Chondrocyte (in vitro differentiated cells): Measurements from ENCODE around the gene ANKRD39. TPM values are rescaled to one million over a fixed set of nuclear protein-coding genes. Genes with fewer than 3 reads are reported as not detected.

Source experiments
- DNase-seq: peaks from one replicate; pipeline ENCODE4 v3.0.0; 2021; ENCODE audit warnings: mixed read lengths, low spot score
- H3K27ac Mint-ChIP-seq: one replicate; pipeline ENCODE4 v1.8.0; 2021; ENCODE audit warnings: mild to moderate bottlenecking, moderate library complexity, mixed read lengths; ENCODE audit not compliant: unreplicated experiment
- H3K27me3 Mint-ChIP-seq: 2 replicates; pipeline ENCODE4 v1.8.0; 2021; ENCODE audit warnings: low read depth, mixed read lengths
- H3K36me3 Mint-ChIP-seq: 2 replicates; pipeline ENCODE4 v1.8.0; 2021; ENCODE audit warnings: low read depth, mixed read lengths
- H3K4me1 Mint-ChIP-seq: 2 replicates; pipeline ENCODE4 v1.8.0; 2021; ENCODE audit warnings: low read depth, mild to moderate bottlenecking, mixed read lengths
- H3K4me3 Mint-ChIP-seq: one replicate; pipeline ENCODE4 v1.8.0; 2021; ENCODE audit warnings: mild to moderate bottlenecking, moderate library complexity, mixed read lengths; ENCODE audit not compliant: unreplicated experiment
- H3K9me3 Mint-ChIP-seq: 2 replicates; pipeline ENCODE4 v1.8.0; 2021; ENCODE audit warnings: low read depth, mixed read lengths
- total RNA-seq: library from RNA; stranded (reverse); gene quantifications from 3 replicates; pipeline ENCODE4 v1.2.1, GENCODE V29; 2021
- TF ChIP-seq, protein P1 (sequence below): fragments of 200-600 bp; sonication (generic); IDR thresholded peaks from 2 replicates; pipeline ENCODE4 v1.5.0; 2021; ENCODE audit warnings: antibody characterized with exemption, mild to moderate bottlenecking, moderate library complexity

The ANKRD39 gene
- total RNA-seq, 1 donor from 2014 or later, result 7.9 TPM

DNA sequence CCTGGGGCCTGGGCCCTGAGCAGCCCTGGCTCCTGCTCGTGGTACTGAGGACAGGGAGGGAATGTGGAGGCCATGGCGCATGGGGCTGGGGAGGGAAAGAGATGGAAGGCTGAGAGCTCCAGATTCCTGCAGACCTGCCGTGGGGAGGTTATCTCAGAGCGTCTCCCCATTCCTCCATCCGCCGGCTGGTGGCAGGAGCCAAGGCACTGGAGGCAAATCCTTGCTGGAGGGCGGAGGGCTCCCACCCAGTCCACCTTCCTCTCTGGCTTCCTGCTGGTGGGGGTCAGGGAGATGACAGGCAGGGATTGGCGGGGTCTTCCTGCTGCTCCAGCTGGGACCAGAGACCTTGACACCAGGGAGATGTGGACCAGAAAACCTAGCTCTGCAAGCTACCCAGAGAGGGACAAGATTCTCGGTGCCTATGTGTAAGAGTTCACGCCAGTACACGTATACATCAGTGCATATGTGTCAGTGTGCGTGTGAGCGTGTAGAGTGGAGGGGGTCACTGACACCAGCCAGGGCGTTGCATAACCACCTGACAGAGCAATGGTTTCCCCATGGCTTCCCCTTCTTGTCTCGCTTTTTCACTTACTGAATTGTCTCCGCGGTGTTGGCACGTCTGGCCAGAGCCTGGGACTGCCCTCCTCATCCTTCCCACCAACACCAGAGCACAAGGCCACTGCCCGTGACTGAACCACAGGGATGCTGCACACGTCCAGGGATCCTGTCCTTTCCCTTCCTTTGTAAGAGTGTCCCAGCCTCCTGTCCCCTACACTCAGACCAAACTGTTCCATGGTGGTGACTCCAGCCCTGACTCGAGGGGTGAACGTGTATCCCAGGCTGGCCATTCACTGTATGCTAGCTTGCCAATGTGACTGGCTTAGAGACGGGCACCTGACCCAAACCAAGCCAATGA, 27.9 kb upstream of the ANKRD39 start:
- DNase-seq, result no peak
- H3K27ac Mint-ChIP-seq, result no peak overlapping the region
- H3K27me3 Mint-ChIP-seq, result no peaks in the 10 kb centered on the region
- H3K36me3 Mint-ChIP-seq, result no peaks in the 10 kb centered on the region
- H3K4me1 Mint-ChIP-seq, result peaks cover 26% of the 10 kb centered on the region
- H3K4me3 Mint-ChIP-seq, result no peak overlapping the region
- no peaks in the 10 kb centered on the region for H3K9me3 Mint-ChIP-seq
- TF ChIP-seq, protein P1, sequence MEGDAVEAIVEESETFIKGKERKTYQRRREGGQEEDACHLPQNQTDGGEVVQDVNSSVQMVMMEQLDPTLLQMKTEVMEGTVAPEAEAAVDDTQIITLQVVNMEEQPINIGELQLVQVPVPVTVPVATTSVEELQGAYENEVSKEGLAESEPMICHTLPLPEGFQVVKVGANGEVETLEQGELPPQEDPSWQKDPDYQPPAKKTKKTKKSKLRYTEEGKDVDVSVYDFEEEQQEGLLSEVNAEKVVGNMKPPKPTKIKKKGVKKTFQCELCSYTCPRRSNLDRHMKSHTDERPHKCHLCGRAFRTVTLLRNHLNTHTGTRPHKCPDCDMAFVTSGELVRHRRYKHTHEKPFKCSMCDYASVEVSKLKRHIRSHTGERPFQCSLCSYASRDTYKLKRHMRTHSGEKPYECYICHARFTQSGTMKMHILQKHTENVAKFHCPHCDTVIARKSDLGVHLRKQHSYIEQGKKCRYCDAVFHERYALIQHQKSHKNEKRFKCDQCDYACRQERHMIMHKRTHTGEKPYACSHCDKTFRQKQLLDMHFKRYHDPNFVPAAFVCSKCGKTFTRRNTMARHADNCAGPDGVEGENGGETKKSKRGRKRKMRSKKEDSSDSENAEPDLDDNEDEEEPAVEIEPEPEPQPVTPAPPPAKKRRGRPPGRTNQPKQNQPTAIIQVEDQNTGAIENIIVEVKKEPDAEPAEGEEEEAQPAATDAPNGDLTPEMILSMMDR, result no peak

DNA sequence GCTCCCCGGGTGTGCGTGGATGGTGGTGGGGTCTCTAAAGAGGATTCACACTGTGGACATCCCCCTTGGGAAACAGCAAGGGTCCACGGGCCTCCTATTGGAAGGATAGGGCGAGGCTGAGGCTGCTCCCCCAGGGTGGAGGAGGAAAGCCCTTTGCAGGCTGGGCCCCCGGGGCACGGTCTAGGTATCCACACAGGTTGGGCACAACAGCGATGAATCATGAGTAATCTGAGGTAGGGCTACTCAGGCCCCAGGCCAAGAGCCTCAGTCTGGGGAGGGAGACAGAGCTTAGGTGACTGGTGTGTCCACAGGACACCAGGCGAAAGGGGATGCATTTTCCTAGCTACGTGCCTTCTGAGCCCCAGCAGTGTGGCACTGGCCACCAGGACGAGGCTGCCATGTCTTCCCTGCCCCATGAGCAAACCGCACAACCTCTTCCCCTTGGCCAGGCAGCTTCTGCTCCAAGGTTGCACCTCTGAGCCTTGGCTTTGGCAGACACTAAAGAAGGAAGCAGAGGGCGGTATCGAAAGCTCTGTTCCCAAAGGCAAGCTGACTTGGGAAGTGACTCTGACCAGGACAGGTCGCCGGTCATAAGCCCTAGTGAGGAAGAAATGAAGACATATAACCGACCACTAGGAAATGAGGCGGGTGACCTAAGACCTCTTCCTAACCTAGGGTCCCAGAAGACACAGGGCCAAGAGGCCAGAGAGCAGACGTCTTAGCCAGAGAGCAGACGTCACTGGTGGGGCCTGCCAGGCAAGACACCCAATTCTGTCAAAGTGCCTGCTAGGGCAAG, 26.7 kb upstream of the ANKRD39 start:
- no peaks in the 10 kb centered on the region for H3K27me3 Mint-ChIP-seq
- TF ChIP-seq, protein P1, result no peak
- H3K9me3 Mint-ChIP-seq, result no peaks in the 10 kb centered on the region
- no peak overlapping the region for H3K27ac Mint-ChIP-seq
- H3K36me3 Mint-ChIP-seq, result no peaks in the 10 kb centered on the region
- peaks cover 23% of the 10 kb centered on the region for H3K4me1 Mint-ChIP-seq
- no peak overlapping the region for H3K4me3 Mint-ChIP-seq
- DNase-seq, result no peak

DNA sequence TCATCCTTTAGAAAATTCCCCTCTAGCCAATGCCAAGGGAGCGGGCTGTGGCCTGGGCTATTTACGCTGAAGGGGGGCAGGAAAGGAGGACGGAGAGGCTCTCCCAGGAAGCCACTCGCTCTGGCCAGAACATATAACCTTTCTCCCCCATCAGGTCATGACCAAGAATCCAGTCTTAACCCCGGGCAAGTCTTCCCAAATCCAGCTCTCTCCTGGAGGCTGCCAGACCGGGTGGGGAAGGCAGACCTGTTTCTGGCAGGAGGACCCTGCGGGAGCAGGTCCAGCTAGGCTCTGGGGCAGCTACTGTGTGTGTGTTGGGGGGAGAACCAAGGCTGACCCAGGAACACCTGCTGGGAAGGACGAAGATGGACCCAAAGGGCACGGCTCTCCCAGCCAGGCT, 25.5 kb upstream of the ANKRD39 start:
- peaks cover 22% of the 10 kb centered on the region for H3K4me1 Mint-ChIP-seq
- no peak for DNase-seq
- H3K27me3 Mint-ChIP-seq, result no peaks in the 10 kb centered on the region
- TF ChIP-seq, protein P1, result no peak
- no peak overlapping the region for H3K4me3 Mint-ChIP-seq
- H3K27ac Mint-ChIP-seq, result no peak overlapping the region
- no peaks in the 10 kb centered on the region for H3K36me3 Mint-ChIP-seq
- H3K9me3 Mint-ChIP-seq, result no peaks in the 10 kb centered on the region

DNA sequence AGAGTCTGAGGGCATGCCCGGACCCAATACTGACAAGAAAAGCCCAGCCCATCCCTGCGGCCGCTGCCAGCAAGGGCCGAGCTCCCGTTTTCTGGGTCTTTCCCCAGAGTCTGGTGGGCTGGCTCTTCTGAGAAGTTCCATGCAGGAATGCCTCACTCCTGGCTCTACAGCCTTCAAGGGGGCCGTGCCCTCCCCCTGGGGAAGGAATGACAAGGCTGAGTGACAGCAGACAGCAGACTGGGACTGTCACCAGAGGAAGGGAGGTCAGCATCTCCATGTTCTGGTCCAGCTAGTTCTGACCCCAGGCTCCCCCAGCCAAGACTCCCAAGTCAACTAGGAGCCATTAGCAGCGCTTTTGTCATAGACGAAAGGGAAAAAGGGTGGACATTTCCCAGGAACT, 25.1 kb upstream of the ANKRD39 start:
- Mint-ChIP-seq H3K27me3 (no peaks in the 10 kb centered on the region), H3K9me3 (no peaks in the 10 kb centered on the region), H3K27ac (no peak overlapping the region), H3K4me3 (no peak overlapping the region), H3K4me1 (peaks cover 19% of the 10 kb centered on the region), H3K36me3 (no peaks in the 10 kb centered on the region)
- no peak for DNase-seq
- TF ChIP-seq, protein P1, result no peak

DNA sequence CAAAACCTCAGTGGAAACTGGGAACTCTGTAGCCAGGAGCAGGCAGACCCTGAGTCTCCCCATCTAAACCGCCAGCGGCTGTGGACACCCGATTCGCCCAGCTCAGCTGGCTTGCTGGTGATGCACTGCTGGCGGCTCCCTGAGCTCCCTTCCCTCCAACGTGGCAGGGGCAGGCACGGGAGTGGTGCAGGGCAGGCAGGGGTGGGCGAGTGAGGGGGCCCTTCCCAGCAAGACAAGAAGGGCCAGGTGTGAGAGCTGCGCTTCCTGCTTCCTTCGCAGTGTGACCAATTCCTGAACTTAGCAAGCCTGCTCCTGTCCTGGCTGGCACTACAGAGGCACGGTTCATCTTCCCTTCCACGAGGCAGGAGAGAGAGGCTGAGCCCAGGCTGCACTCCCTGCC, 24.4 kb upstream of the ANKRD39 start:
- Mint-ChIP-seq H3K4me3 (no peak overlapping the region), H3K4me1 (peaks cover 14% of the 10 kb centered on the region), H3K36me3 (no peaks in the 10 kb centered on the region), H3K27ac (no peak overlapping the region), H3K9me3 (no peaks in the 10 kb centered on the region), H3K27me3 (no peaks in the 10 kb centered on the region)
- no peak for DNase-seq
- TF ChIP-seq, protein P1, result no peak
